CD14-positive monocyte (primary cell): ENCODE results near the gene IRF8. TPM values are rescaled to one million over a fixed set of nuclear protein-coding genes. Genes with fewer than 3 reads are reported as not detected.

Experiments
- DNase-seq, 3 donors: peaks; one replicate each; pipeline ENCODE4 v3.0.0-alpha.2; 2011 to 2022
- H2AFZ ChIP-seq: 2 replicates; pipeline ENCODE4 v1.6.0; 2012; ENCODE audit warnings: mild to moderate bottlenecking, low read depth, low read length, inconsistent platforms; ENCODE audit not compliant: insufficient read depth, poor library complexity, severe bottlenecking
- H3K27ac ChIP-seq, 2 donors: 1 replicate in 1 of 2; 2 replicates in 1 of 2; pipeline ENCODE4 v1.5.1; 2012 to 2013; ENCODE audit warnings: low read length in 2 of 2, control low read depth in 1 of 2, inconsistent platforms in 1 of 2, low read depth in 1 of 2, mild to moderate bottlenecking in 1 of 2
- H3K27me3 ChIP-seq, 2 donors: one replicate each; pipeline versions ENCODE4 v1.6.0 to v1.6.1; 2011 to 2013; ENCODE audit warnings: low read length in 2 of 2; ENCODE audit not compliant: control insufficient read depth in 2 of 2, insufficient read depth in 2 of 2
- H3K36me3 ChIP-seq, 2 donors: replicated peaks in 1 of 2; 1 replicate in 1 of 2; 2 replicates in 1 of 2; pipeline versions ENCODE4 v1.5.1 to v1.6.1; 2012 to 2013; ENCODE audit warnings: low read length in 2 of 2, control low read depth in 1 of 2, inconsistent platforms in 1 of 2, mild to moderate bottlenecking in 1 of 2; ENCODE audit not compliant: insufficient read depth in 2 of 2, control insufficient read depth in 1 of 2
- H3K4me1 ChIP-seq, 2 donors: 1 replicate in 1 of 2; 2 replicates in 1 of 2; pipeline versions ENCODE4 v1.5.1 to v1.6.1; 2012 to 2013; ENCODE audit warnings: low read length in 2 of 2, control low read depth in 1 of 2, inconsistent platforms in 1 of 2, mild to moderate bottlenecking in 1 of 2, moderate library complexity in 1 of 2; ENCODE audit not compliant: insufficient read depth in 2 of 2, control insufficient read depth in 1 of 2
- H3K4me2 ChIP-seq: replicated peaks from 2 replicates; pipeline ENCODE3; 2012; ENCODE audit warnings: low read length, moderate library complexity, mild to moderate bottlenecking; ENCODE audit not compliant: poor library complexity, severe bottlenecking; ENCODE audit errors: extremely low read depth
- H3K4me3 ChIP-seq, 3 experiments: fragments of 200-600 bp in 1 of 3; sonication (generic) in 1 of 3; replicated peaks in 1 of 3; 1 replicate in 2 of 3; 2 replicates in 1 of 3; pipeline ENCODE4 v1.5.1; 2011 to 2013; ENCODE audit warnings: low read length in 3 of 3, mild to moderate bottlenecking in 3 of 3, control low read depth in 2 of 3, low read depth in 2 of 3, inconsistent platforms in 1 of 3, moderate library complexity in 1 of 3
- H3K79me2 ChIP-seq: 2 replicates; pipeline ENCODE4 v1.6.0; 2012; ENCODE audit warnings: mild to moderate bottlenecking, control low read depth, inconsistent platforms, low read length, moderate library complexity; ENCODE audit not compliant: insufficient read depth
- H3K9ac ChIP-seq: 2 replicates; pipeline ENCODE4 v1.6.0; 2017; ENCODE audit warnings: low read length, mild to moderate bottlenecking; ENCODE audit not compliant: insufficient read depth, poor library complexity, severe bottlenecking
- H3K9me3 ChIP-seq, 2 donors: replicated peaks in 1 of 2; 1 replicate in 1 of 2; 2 replicates in 1 of 2; pipeline versions ENCODE4 v1.5.1 to v1.6.1; 2012 to 2013; ENCODE audit warnings: low read length in 2 of 2, control low read depth in 1 of 2; ENCODE audit not compliant: control insufficient read depth in 1 of 2, insufficient read depth in 1 of 2
- H4K20me1 ChIP-seq: 2 replicates; pipeline ENCODE4 v1.6.0; 2012; ENCODE audit warnings: mild to moderate bottlenecking, low read length, control low read depth, moderate library complexity; ENCODE audit not compliant: insufficient read depth
- H3K27ac Mint-ChIP-seq, 7 donors: one replicate each; pipeline ENCODE4 v1.8.0; 2020; ENCODE audit warnings: mild to moderate bottlenecking in 7 of 7, mixed read lengths in 7 of 7, moderate library complexity in 6 of 7, inconsistent platforms in 2 of 7
- H3K27me3 Mint-ChIP-seq, 3 donors: one replicate each; pipeline ENCODE4 v1.8.0; 2021 to 2022; ENCODE audit warnings: low read depth in 3 of 3, mild to moderate bottlenecking in 3 of 3, mixed read lengths in 3 of 3, moderate library complexity in 3 of 3, inconsistent platforms in 1 of 3
- H3K36me3 Mint-ChIP-seq, 2 donors: one replicate each; pipeline ENCODE4 v1.8.0; 2020; ENCODE audit warnings: mixed read lengths in 2 of 2, inconsistent platforms in 1 of 2, mild to moderate bottlenecking in 1 of 2
- H3K4me1 Mint-ChIP-seq: one replicate; pipeline ENCODE4 v1.8.0; 2020; ENCODE audit warnings: mild to moderate bottlenecking, mixed read lengths
- H3K4me3 Mint-ChIP-seq, 2 donors: one replicate each; pipeline ENCODE4 v1.8.0; 2020; ENCODE audit warnings: mild to moderate bottlenecking in 2 of 2, mixed read lengths in 2 of 2, moderate library complexity in 1 of 2
- H3K9me3 Mint-ChIP-seq, 7 donors: one replicate each; pipeline ENCODE4 v1.8.0; 2020 to 2022; ENCODE audit warnings: mixed read lengths in 7 of 7, mild to moderate bottlenecking in 6 of 7, moderate library complexity in 6 of 7, inconsistent platforms in 2 of 7
- WGBS: methylation state at CpG from one replicate; pipeline ENCODE4 v1.1.5; 2013; ENCODE audit warnings: missing lambda C conversion rate; ENCODE audit not compliant: insufficient coverage; 5-methylcytosine and 5-hydroxymethylcytosine counted together
- intact Hi-C, 2 donors: fragments of 100-400 bp; cut with micrococcal nuclease; formaldehyde crosslinking; loops; one replicate each; pipeline versions ENCODE4 v1.15.0 to v1.15.1; 2023
- polyA plus RNA-seq, 3 donors: library from polyadenylated mRNA; depleted of rRNA in 1 of 3; unstranded in 2 of 3; stranded (reverse) in 1 of 3; fragments of 300-500 nt in 2 of 3; fragments of >200 nt in 1 of 3; fragmentation: Illumina TruSeq in 2 of 3; gene quantifications; 1 replicate in 2 of 3; 2 replicates in 1 of 3; pipeline ENCODE4 v1.2.3, GENCODE V29; 2012 to 2021
- TF ChIP-seq, protein P1 (sequence below): fragments of 200-600 bp; IDR thresholded peaks from one replicate; pipeline ENCODE4 v1.8.0; 2022; ENCODE audit warnings: antibody characterized with exemption, mild to moderate bottlenecking

IRF8 gene
- polyA plus RNA-seq, 3 donors: 157 to 187 (median 184) TPM

DNA sequence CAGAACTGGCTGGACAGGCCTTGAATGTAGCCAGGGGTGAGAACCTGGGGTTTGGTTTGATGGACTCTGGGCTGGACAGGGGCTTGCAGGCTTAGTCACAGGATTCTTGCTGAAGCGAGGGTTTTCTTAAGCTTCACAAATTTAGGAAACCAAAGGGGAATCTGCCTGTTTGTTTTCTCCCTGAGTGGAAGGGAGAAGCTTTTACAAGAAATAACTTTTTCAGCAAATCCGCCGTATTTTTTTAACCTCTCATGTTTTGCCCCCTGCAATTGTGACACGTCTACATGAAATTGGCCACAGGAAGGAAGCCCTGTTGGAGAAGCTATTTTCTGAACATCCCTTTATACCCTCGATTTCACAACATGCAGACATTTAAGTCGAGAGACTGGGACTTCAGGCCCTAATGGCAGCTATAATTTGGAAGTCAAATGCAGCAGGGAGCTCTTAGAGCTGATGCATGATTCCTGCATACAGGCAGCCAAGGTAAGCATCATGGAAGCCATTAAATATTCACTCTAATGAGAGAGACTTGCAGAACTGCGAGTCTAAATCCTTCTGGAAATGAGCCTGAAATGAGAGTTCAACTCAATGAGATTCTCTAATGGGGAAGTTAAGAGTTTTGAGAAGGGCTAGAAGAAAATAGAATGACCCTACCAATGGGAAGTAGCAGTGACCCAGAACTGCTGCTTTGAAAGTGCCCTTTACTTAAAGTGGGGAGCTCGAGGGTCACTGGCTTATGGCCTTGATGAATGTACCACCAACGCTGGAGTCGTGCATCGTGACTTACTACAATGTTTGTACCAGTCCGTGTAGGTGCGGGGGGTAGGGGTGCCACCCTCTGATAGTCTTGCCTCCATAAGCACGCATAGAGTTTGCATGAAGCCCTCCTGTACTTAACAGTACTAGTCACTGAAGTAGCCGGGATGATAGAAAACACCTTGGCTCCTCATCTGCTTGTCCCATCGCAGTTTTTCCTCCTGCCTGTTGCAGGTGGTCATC is 45.1 kb upstream of the IRF8 start:
- peak overlapping the region; percentile 24 for H2AFZ ChIP-seq
- peak overlapping the region; percentile 69 for H3K4me2 ChIP-seq
- H4K20me1 ChIP-seq: no peaks in the 10 kb centered on the region
- H3K27me3 ChIP-seq: no peaks in the 10 kb centered on the region
- H3K9me3 ChIP-seq: no peaks in the 10 kb centered on the region
- TF ChIP-seq, protein P1, sequence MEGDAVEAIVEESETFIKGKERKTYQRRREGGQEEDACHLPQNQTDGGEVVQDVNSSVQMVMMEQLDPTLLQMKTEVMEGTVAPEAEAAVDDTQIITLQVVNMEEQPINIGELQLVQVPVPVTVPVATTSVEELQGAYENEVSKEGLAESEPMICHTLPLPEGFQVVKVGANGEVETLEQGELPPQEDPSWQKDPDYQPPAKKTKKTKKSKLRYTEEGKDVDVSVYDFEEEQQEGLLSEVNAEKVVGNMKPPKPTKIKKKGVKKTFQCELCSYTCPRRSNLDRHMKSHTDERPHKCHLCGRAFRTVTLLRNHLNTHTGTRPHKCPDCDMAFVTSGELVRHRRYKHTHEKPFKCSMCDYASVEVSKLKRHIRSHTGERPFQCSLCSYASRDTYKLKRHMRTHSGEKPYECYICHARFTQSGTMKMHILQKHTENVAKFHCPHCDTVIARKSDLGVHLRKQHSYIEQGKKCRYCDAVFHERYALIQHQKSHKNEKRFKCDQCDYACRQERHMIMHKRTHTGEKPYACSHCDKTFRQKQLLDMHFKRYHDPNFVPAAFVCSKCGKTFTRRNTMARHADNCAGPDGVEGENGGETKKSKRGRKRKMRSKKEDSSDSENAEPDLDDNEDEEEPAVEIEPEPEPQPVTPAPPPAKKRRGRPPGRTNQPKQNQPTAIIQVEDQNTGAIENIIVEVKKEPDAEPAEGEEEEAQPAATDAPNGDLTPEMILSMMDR: no peak
- H3K27ac ChIP-seq: peak overlapping the region; percentile 79 to 89
- H3K9ac ChIP-seq: peak overlapping the region; percentile 37
- peak overlapping the region in 2 of 3 experiments; percentile 10 to 58 for H3K4me3 ChIP-seq
- intact Hi-C loops: loop anchor here (5.0 kb wide), 2 partner anchors 43 to 48 kb away; partner anchors contain the start of gene IRF8 (in 1 of the 2)
- peaks cover 0 to 5% of the 10 kb centered on the region in 2 donors for H3K36me3 Mint-ChIP-seq
- WGBS: 40% methylated on average over 12 of the region's 16 CpGs
- peaks cover 18% of the 10 kb centered on the region for H3K79me2 ChIP-seq
- peaks cover 94 to 96% of the 10 kb centered on the region in 2 donors for H3K4me1 ChIP-seq
- H3K36me3 ChIP-seq: no peaks in the 10 kb centered on the region
- peaks cover 1 to 3% (median 3%) of the 10 kb centered on the region in 3 donors for H3K27me3 Mint-ChIP-seq
- peak overlapping the region; percentile 58 to 63 for H3K4me3 Mint-ChIP-seq
- H3K9me3 Mint-ChIP-seq: peaks cover 0 to 4% (median 2%) of the 10 kb centered on the region in 7 donors
- peak in 2 of 3 donors; percentile 63 to 76 for DNase-seq
- peaks cover 89% of the 10 kb centered on the region for H3K4me1 Mint-ChIP-seq
- H3K27ac Mint-ChIP-seq: peak overlapping the region; percentile 82 to 93 (median 89)

DNA sequence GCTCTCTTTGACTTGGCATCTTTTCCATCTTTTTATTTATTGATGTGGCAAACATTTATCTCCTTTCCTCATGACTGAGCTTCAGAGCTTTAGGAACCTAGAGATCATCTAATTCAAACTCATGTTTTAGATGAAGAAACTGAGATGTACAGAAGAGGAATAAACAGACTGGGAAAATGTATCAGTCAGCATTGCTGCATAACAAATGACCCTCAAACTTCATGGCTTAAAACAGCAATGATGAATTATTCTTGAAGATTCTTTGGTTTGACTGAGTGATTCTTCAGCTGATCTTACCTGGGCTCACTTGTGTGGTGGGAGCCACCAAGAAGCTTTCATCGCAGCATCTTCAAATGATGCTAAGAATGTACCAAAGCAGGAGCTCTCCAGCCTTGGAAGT is 44.0 kb upstream of the IRF8 start:
- Histone ChIP-seq H3K27me3 (no peaks in the 10 kb centered on the region), H4K20me1 (no peaks in the 10 kb centered on the region), H3K9ac (no peak overlapping the region), H3K4me1 (peaks cover 99% of the 10 kb centered on the region in 2 donors), H3K79me2 (peaks cover 18% of the 10 kb centered on the region), H3K27ac (peak overlapping the region; percentile 79 to 89), H3K4me3 (peak overlapping the region in 1 of 3 experiments; percentile 58), H3K9me3 (no peaks in the 10 kb centered on the region), H3K4me2 (peak overlapping the region; percentile 69), H3K36me3 (no peaks in the 10 kb centered on the region), H2AFZ (no peak overlapping the region)
- intact Hi-C loops: loop anchor here (5.0 kb wide), 2 partner anchors 42 to 47 kb away; partner anchors contain the start of gene IRF8 (in 1 of the 2)
- Mint-ChIP-seq H3K36me3 (peaks cover 0 to 5% of the 10 kb centered on the region in 2 donors), H3K4me1 (peaks cover 94% of the 10 kb centered on the region), H3K4me3 (no peak overlapping the region), H3K27ac (peak overlapping the region; percentile 82 to 93 (median 89)), H3K9me3 (peaks cover 0 to 4% (median 0%) of the 10 kb centered on the region in 7 donors), H3K27me3 (peaks cover 0 to 3% (median 1%) of the 10 kb centered on the region in 3 donors)
- WGBS: no CpG with 5 or more reads among the region's 1 CpG
- TF ChIP-seq, protein P1: no peak
- DNase-seq: no peak
